HepG2 (cell line): ENCODE measurements around the gene SCUBE1. TPM values are rescaled to one million over a fixed set of nuclear protein-coding genes. Genes with fewer than 3 reads are reported as not detected.
A peak's percentile ranks its signal among the peaks of the same experiment; 100 is the strongest.

Experiments
- ATAC-seq: fragments of 200-7000 bp; cut with Tn5 transposase; 3 replicates; pipeline ENCODE4 v1.9.1; 2020; ENCODE audit warnings: mild to moderate bottlenecking, moderate library complexity
- BruUV-seq: library from RNA; stranded (reverse); fragments of 400-500 nt; replicated peaks from 2 replicates; lab custom pipeline; 2021; lab: Mats Ljungman, UMichigan
- CTCF ChIA-PET: fragments of 300-600 bp; formaldehyde crosslinking; extraction: SDS; loops from one replicate; lab custom pipeline; 2021; ENCODE audit warnings: low total read pairs, inconsistent platforms, low intra/inter-chr PET ratio; lab: Yijun Ruan, JAX
- POLR2A ChIA-PET: fragments of 350-600 bp; sonication (Branson Sonifier 250); formaldehyde crosslinking; loops from one replicate; lab custom pipeline; 2020; ENCODE audit warnings: antibody characterized with exemption, inconsistent platforms; lab: Yijun Ruan, JAX
- DNase-seq: peaks from one replicate; pipeline ENCODE4 v3.0.0-alpha.2; 2015; ENCODE audit warnings: low spot score
- FAIRE-seq: peaks from 3 replicates; lab custom pipeline; 2011; peaks lifted over from hg19 to GRCh38; lab: Jason Lieb, UNC
- H2AFZ ChIP-seq: one replicate; pipeline ENCODE4 v1.6.1; 2011; ENCODE audit warnings: low read length, inconsistent platforms
- H3K27ac ChIP-seq: fragments of 300-600 bp; 3 replicates; pipeline ENCODE4 v1.8.0; 2011; ENCODE audit warnings: mixed run types, mild to moderate bottlenecking, mixed read lengths, low read length, inconsistent platforms; ENCODE audit not compliant: insufficient read depth; ENCODE audit errors: extremely low read length
- H3K27me3 ChIP-seq, 2 experiments: fragments of 200-600 bp in 1 of 2; 2 replicates in 1 of 2; 3 replicates in 1 of 2; pipeline versions ENCODE4 v1.6.0 to v1.8.0; 2011; ENCODE audit warnings: low read length in 2 of 2, mild to moderate bottlenecking in 2 of 2, moderate library complexity in 2 of 2, inconsistent platforms in 1 of 2; ENCODE audit not compliant: insufficient read depth in 2 of 2, control insufficient read depth in 1 of 2
- H3K36me3 ChIP-seq, 2 experiments: fragments of 200-600 bp in 1 of 2; replicated peaks in 1 of 2; 2 replicates in 1 of 2; 3 replicates in 1 of 2; pipeline versions ENCODE4 v1.5.1 to v1.8.0; 2011; ENCODE audit warnings: low read length in 2 of 2, inconsistent platforms in 1 of 2; ENCODE audit not compliant: insufficient read depth in 2 of 2, control insufficient read depth in 1 of 2
- H3K4me1 ChIP-seq: 2 replicates; pipeline ENCODE4 v1.5.1; 2012; ENCODE audit warnings: low read length, inconsistent platforms; ENCODE audit not compliant: insufficient read depth
- H3K4me2 ChIP-seq: 2 replicates; pipeline ENCODE4 v1.6.0; 2011; ENCODE audit warnings: low read depth, low read length, inconsistent platforms
- H3K4me3 ChIP-seq, 3 experiments: fragments of 200-600 bp in 1 of 3; sonication (generic), shearing (Covaris generic) in 1 of 3; replicated peaks in 1 of 3; 2 replicates each; pipeline ENCODE4 v1.5.1; 2011 to 2016; ENCODE audit warnings: low read length in 3 of 3, inconsistent platforms in 2 of 3, low read depth in 2 of 3, mild to moderate bottlenecking in 2 of 3, control low read depth in 1 of 3, mixed read lengths in 1 of 3; ENCODE audit not compliant: insufficient read depth in 1 of 3
- H3K79me2 ChIP-seq: one replicate; pipeline ENCODE4 v1.6.1; 2011; ENCODE audit warnings: low read length, inconsistent platforms; ENCODE audit not compliant: insufficient read depth
- H3K9ac ChIP-seq: 2 replicates; pipeline ENCODE4 v1.6.0; 2011; ENCODE audit warnings: mild to moderate bottlenecking, low read depth, low read length, inconsistent platforms; ENCODE audit not compliant: insufficient read depth
- H3K9me3 ChIP-seq: 2 replicates; pipeline ENCODE4 v1.5.1; 2012; ENCODE audit warnings: mild to moderate bottlenecking, low read length
- H4K20me1 ChIP-seq: 2 replicates; pipeline ENCODE4 v1.6.0; 2011; ENCODE audit warnings: inconsistent platforms, mild to moderate bottlenecking, low read length, moderate library complexity; ENCODE audit not compliant: insufficient read depth
- CEBPB ChIP-seq: IDR thresholded peaks from 2 replicates; pipeline ENCODE4 v1.6.1; 2011; ENCODE audit warnings: low read depth, low read length, improper control_type of control experiment, borderline replicate concordance
- FOSL2 ChIP-seq: sonication (generic); formaldehyde crosslinking; IDR thresholded peaks from 2 replicates; pipeline ENCODE4 v1.4.0; 2020; ENCODE audit warnings: missing genetic modification reagents
- HIVEP1 ChIP-seq: sonication (generic); formaldehyde crosslinking; IDR thresholded peaks from 2 replicates; pipeline ENCODE4 v1.4.0; 2020; ENCODE audit warnings: mild to moderate bottlenecking, missing genetic modification reagents
- KDM2A ChIP-seq: sonication (generic); formaldehyde crosslinking; IDR thresholded peaks from 2 replicates; pipeline ENCODE4 v1.4.0; 2020; ENCODE audit warnings: low read depth, missing genetic modification reagents, borderline replicate concordance
- MAFF ChIP-seq: IDR thresholded peaks from 2 replicates; pipeline ENCODE4 v1.6.1; 2011; ENCODE audit warnings: low read depth, low read length, improper control_type of control experiment
- MAFK ChIP-seq, 2 experiments: IDR thresholded peaks in 1 of 2; conservative IDR thresholded peaks in 1 of 2; 2 replicates each; pipeline ENCODE4 v1.6.1; 2011; ENCODE audit warnings: improper control_type of control experiment in 2 of 2, low read length in 2 of 2
- NFE2 ChIP-seq: sonication (generic); formaldehyde crosslinking; IDR thresholded peaks from 2 replicates; pipeline ENCODE4 v1.4.0; 2020; ENCODE audit warnings: missing genetic modification reagents
- NFE2L2 ChIP-seq: fragments of 150-350 bp; IDR thresholded peaks from 2 replicates; pipeline ENCODE4 v1.6.1; 2014; ENCODE audit warnings: low read length
- RELA ChIP-seq: sonication (generic); formaldehyde crosslinking; IDR thresholded peaks from 2 replicates; pipeline ENCODE4 v1.4.0; 2020; ENCODE audit warnings: missing genetic modification reagents
- ZNF660 ChIP-seq: sonication (generic); formaldehyde crosslinking; IDR thresholded peaks from 2 replicates; pipeline ENCODE4 v1.5.1; 2020; ENCODE audit warnings: mild to moderate bottlenecking, low read depth, missing genetic modification reagents, borderline replicate concordance
- WGBS: methylation state at CpG from one replicate; pipeline ENCODE4 v1.1.6; 2017; ENCODE audit warnings: low lambda C conversion rate; 5-methylcytosine and 5-hydroxymethylcytosine counted together
- in situ Hi-C: cut with HindIII; loops from 2 replicates; pipeline ENCODE4 v1.10.0; 2017; ENCODE audit warnings: low pct_unique_long_range_greater_than_20kb; ENCODE audit not compliant: extremely low pct_ligation_motif_present
- intact Hi-C: fragments of 100-400 bp; cut with micrococcal nuclease; formaldehyde crosslinking; loops from one replicate; pipeline ENCODE4 v1.10.0; 2022; ENCODE audit not compliant: unreplicated experiment
- polyA plus RNA-seq, 8 experiments: library from polyadenylated mRNA; depleted of rRNA in 3 of 8; stranded (reverse) in 7 of 8; unstranded in 1 of 8; fragments of >200 nt; fragmentation: Illumina TruSeq in 4 of 8; extraction: Trizol in 4 of 8; gene quantifications; 2 replicates each; pipeline versions ENCODE4 v1.2.1 to v1.2.3, GENCODE V29; 2011 to 2016; ENCODE audit warnings: low read depth in 4 of 8, missing spikeins in 1 of 8, mixed read lengths in 1 of 8; ENCODE audit not compliant: insufficient read depth in 1 of 8
- total RNA-seq, 5 experiments: library from RNA; depleted of rRNA; stranded (reverse); fragments of >200 nt; fragmentation: Illumina TruSeq; extraction: Trizol; gene quantifications; 2 replicates each; pipeline ENCODE4 v1.2.3, GENCODE V29; 2016; ENCODE audit warnings: low read depth in 1 of 5
- TF ChIP-seq, protein P1 (sequence below): sonication (generic); formaldehyde crosslinking; IDR thresholded peaks from 2 replicates; pipeline ENCODE4 v1.4.0; 2020; ENCODE audit warnings: mild to moderate bottlenecking, missing genetic modification reagents
- TF ChIP-seq, protein P2 (sequence below): IDR thresholded peaks from 2 replicates; pipeline ENCODE4 v1.6.1; 2018; ENCODE audit warnings: missing genetic modification reagents, mild to moderate bottlenecking, missing compliant biosample characterization
- TF ChIP-seq, protein P3 (sequence below): sonication (generic); formaldehyde crosslinking; IDR thresholded peaks from 2 replicates; pipeline ENCODE4 v1.4.0; 2020; ENCODE audit warnings: mild to moderate bottlenecking, missing genetic modification reagents
- TF ChIP-seq, protein P4 (sequence below): sonication (generic); formaldehyde crosslinking; IDR thresholded peaks from 2 replicates; pipeline ENCODE4 v1.9.0; 2021; ENCODE audit warnings: missing genetic modification reagents, mild to moderate bottlenecking, borderline replicate concordance
- TF ChIP-seq, protein P5 (sequence below): sonication (generic); formaldehyde crosslinking; IDR thresholded peaks from 2 replicates; pipeline ENCODE4 v1.4.0; 2020; ENCODE audit warnings: missing genetic modification reagents

The SCUBE1 gene
- total and polyA plus RNA-seq, 2 of the 13 experiments (the other 11 are each of a cell fraction or from before 2014, with no cell fraction given): under 0.01 to 0.05 TPM

DNA sequence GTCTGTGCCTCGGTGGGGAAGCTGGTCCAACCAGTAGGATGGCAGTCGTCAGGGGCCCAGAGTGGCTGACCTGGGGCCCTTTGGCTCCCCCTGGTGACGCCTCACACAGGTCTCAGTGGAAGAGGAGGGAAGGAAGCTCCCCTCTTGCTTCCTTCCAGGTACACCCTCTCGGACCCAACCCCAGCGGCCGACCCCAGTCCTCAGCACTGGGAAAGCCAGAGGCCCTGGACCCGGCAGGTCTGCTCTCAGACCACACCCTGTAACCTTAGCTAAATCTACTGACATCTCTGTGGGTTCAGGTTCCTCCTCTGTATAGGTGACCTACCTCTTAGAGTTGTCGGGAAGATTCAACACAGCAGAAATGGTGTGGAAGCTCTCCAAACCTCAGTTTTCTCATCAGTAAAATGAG is 3.4 kb upstream of the SCUBE1 start (continued):
- TF ChIP-seq, protein P1, sequence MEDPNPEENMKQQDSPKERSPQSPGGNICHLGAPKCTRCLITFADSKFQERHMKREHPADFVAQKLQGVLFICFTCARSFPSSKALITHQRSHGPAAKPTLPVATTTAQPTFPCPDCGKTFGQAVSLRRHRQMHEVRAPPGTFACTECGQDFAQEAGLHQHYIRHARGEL (CRISPR knock-in tag): no peak
- TF ChIP-seq, protein P2, sequence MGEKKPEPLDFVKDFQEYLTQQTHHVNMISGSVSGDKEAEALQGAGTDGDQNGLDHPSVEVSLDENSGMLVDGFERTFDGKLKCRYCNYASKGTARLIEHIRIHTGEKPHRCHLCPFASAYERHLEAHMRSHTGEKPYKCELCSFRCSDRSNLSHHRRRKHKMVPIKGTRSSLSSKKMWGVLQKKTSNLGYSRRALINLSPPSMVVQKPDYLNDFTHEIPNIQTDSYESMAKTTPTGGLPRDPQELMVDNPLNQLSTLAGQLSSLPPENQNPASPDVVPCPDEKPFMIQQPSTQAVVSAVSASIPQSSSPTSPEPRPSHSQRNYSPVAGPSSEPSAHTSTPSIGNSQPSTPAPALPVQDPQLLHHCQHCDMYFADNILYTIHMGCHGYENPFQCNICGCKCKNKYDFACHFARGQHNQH: no peak
- TF ChIP-seq ZNF660 (no peak), RELA (no peak)

DNA sequence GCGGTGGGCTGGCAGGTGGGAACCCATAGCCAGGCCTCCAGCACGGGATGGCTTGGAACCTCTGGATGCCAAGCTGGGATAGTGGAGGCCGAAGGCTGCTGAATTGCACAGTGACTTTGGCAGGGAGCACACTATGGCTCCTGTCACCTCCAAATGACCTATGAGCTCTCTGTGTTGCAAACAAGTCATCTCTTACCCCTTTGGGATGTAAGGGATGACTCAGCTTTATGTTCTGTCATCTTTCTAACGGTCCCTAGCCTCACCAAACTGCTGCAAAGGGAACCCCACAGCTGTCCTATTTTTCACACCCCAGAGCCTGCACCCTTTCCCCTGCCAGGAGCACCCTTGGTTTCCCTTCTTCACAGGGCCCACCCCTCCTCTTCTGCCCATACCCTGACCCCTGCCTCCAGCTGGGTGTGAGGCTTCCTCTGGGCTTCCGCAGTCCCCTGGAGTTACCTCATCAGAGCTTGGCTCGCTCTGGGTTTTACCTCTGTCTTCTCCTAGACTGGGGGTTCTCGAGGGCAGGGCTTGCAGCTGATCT is 2.7 kb upstream of the SCUBE1 start:
- H3K36me3 ChIP-seq: no peaks in the 10 kb centered on the region
- no peak overlapping the region for H3K27ac ChIP-seq
- no TSS peak for BruUV-seq
- no peak overlapping the region for H3K4me3 ChIP-seq
- peaks cover 2% of the 10 kb centered on the region; the same call in 1 of the 2 replicates for H4K20me1 ChIP-seq
- no peaks in the 10 kb centered on the region for H3K9me3 ChIP-seq
- FAIRE-seq: no peak
- intact Hi-C loops: loop anchor here (1.0 to 5.0 kb wide), 3 partner anchors 39 to 114 kb away; no protein-coding TSS in a partner anchor
- TF ChIP-seq, protein P3, sequence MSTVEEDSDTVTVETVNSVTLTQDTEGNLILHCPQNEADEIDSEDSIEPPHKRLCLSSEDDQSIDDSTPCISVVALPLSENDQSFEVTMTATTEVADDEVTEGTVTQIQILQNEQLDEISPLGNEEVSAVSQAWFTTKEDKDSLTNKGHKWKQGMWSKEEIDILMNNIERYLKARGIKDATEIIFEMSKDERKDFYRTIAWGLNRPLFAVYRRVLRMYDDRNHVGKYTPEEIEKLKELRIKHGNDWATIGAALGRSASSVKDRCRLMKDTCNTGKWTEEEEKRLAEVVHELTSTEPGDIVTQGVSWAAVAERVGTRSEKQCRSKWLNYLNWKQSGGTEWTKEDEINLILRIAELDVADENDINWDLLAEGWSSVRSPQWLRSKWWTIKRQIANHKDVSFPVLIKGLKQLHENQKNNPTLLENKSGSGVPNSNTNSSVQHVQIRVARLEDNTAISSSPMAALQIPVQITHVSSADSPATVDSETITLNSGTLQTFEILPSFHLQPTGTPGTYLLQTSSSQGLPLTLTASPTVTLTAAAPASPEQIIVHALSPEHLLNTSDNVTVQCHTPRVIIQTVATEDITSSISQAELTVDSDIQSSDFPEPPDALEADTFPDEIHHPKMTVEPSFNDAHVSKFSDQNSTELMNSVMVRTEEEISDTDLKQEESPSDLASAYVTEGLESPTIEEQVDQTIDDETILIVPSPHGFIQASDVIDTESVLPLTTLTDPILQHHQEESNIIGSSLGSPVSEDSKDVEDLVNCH (CRISPR knock-in tag): no peak
- TF ChIP-seq, protein P4, sequence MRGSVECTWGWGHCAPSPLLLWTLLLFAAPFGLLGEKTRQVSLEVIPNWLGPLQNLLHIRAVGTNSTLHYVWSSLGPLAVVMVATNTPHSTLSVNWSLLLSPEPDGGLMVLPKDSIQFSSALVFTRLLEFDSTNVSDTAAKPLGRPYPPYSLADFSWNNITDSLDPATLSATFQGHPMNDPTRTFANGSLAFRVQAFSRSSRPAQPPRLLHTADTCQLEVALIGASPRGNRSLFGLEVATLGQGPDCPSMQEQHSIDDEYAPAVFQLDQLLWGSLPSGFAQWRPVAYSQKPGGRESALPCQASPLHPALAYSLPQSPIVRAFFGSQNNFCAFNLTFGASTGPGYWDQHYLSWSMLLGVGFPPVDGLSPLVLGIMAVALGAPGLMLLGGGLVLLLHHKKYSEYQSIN (CRISPR knock-in tag): no peak
- TF ChIP-seq MAFF (peak; percentile 58; the same call in 1 of the 2 replicates), CEBPB (peak; percentile 33; the same call in 1 of the 2 replicates), KDM2A (CRISPR knock-in tag) (0 out of 2 replicates have a peak, but pooled peaks have one; percentile 2), MAFK (conservative IDR thresholded peaks at IDR 0.05 in 1 of 2, IDR thresholded peaks at IDR 0.05 in 1 of 2; ENCODE audit: low read length in 2 of 2) (peak; percentile 67 to 78), NFE2L2 (peak; percentile 95), NFE2 (peak; percentile 75; the same call in 1 of the 2 replicates), FOSL2 (CRISPR knock-in tag) (peak; percentile 73), HIVEP1 (CRISPR knock-in tag) (no peak)
- TF ChIP-seq, protein P5, sequence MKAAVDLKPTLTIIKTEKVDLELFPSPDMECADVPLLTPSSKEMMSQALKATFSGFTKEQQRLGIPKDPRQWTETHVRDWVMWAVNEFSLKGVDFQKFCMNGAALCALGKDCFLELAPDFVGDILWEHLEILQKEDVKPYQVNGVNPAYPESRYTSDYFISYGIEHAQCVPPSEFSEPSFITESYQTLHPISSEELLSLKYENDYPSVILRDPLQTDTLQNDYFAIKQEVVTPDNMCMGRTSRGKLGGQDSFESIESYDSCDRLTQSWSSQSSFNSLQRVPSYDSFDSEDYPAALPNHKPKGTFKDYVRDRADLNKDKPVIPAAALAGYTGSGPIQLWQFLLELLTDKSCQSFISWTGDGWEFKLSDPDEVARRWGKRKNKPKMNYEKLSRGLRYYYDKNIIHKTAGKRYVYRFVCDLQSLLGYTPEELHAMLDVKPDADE (CRISPR knock-in tag): no peak
- TF ChIP-seq, all 625 proteins: peak for 7
- WGBS: 30% methylated on average over 5 of the region's 7 CpGs
- in situ Hi-C loops: loop anchor here (5.0 to 10.0 kb wide), 2 partner anchors 74 to 111 kb away; no protein-coding TSS in a partner anchor
- Histone ChIP-seq H3K27me3 (peaks cover 7 to 28% of the 10 kb centered on the region in 2 experiments), H3K79me2 (no peaks in the 10 kb centered on the region), H3K9ac (no peak overlapping the region), H3K4me1 (peaks cover 26% of the 10 kb centered on the region), H3K4me2 (no peak overlapping the region), H2AFZ (no peak overlapping the region)
- ATAC-seq (peak; percentile 40), DNase-seq (peak; percentile 46)
- POLR2A ChIA-PET: no interaction called here
- CTCF ChIA-PET: interaction anchor here (1.3 to 2.2 kb wide), 3 partner anchors 40 to 115 kb away, joined by 4 to 32 read pairs (median 21); no protein-coding TSS in a partner anchor
